ENCODE data around the gene HCAR1. TPM values are rescaled to one million over a fixed set of nuclear protein-coding genes. Genes with fewer than 3 reads are reported as not detected.

HCAR1 gene
- 0.72 TPM for total RNA-seq
- polyA plus RNA-seq (ENCODE audit: insufficient read depth, low read depth, low replicate concordance): 0.99 TPM
- long read RNA-seq, donor 1, full-length matches to known transcripts: 2 of 2 reads
- long read RNA-seq, donor 1, partial matches to known transcripts: 0 of 2 reads
- long read RNA-seq, donor 1, other reads (novel, unspliced or antisense): 0 of 2 reads
- long read RNA-seq, donor 2, full-length matches to known transcripts: 6 of 6 reads
- long read RNA-seq, donor 2, partial matches to known transcripts: 0 of 6 reads
- long read RNA-seq, donor 2, other reads (novel, unspliced or antisense): 0 of 6 reads
- long read RNA-seq, donor 3, full-length matches to known transcripts: 5 of 5 reads
- long read RNA-seq, donor 3, partial matches to known transcripts: 0 of 5 reads
- long read RNA-seq, donor 3, other reads (novel, unspliced or antisense): 0 of 5 reads
- long read RNA-seq, donor 4, full-length matches to known transcripts: 1 of 100 reads
- long read RNA-seq, donor 4, partial matches to known transcripts: 68 of 100 reads
- long read RNA-seq, donor 4, other reads (novel, unspliced or antisense): 31 of 100 reads
- long read RNA-seq, donor 5: 0 reads
- long read RNA-seq, donor 6, full-length matches to known transcripts: 1 of 1 reads
- long read RNA-seq, donor 6, partial matches to known transcripts: 0 of 1 reads
- long read RNA-seq, donor 6, other reads (novel, unspliced or antisense): 0 of 1 reads
- long read RNA-seq, donor 7: 0 reads
- long read RNA-seq, donor 8, full-length matches to known transcripts: 4 of 4 reads
- long read RNA-seq, donor 8, partial matches to known transcripts: 0 of 4 reads
- long read RNA-seq, donor 8, other reads (novel, unspliced or antisense): 0 of 4 reads
- long read RNA-seq, donor 9, full-length matches to known transcripts: 1 of 1 reads
- long read RNA-seq, donor 9, partial matches to known transcripts: 0 of 1 reads
- long read RNA-seq, donor 9, other reads (novel, unspliced or antisense): 0 of 1 reads
- long read RNA-seq, donor 10, full-length matches to known transcripts: 1 of 1 reads
- long read RNA-seq, donor 10, partial matches to known transcripts: 0 of 1 reads
- long read RNA-seq, donor 10, other reads (novel, unspliced or antisense): 0 of 1 reads

GRCh38 chr12:122730215-122731014 lies at the start of gene HCAR1:
TSS of gene HCAR1 (minus strand) at chr12:122730844. CDS start at chr12:122730339, 505 bp downstream.
- Histone ChIP-seq H3K4me1 (ENCODE audit: control insufficient read depth in 2 of 3, insufficient read depth in 2 of 3, low read depth in 1 of 3, low read length in 3 of 3) (peaks cover 0 to 5% (median 0%) of the 10 kb centered on the region in 3 donors), H3K27ac (ENCODE audit: low read depth in 2 of 2, low read length in 2 of 2) (no peak within 1 kb of the TSS), H3K4me3 (ENCODE audit: low read length in 3 of 3) (peak within 1 kb of the TSS; percentile 40 to 72 (median 61)), H3K36me3 (ENCODE audit: control insufficient read depth in 2 of 3, insufficient read depth in 3 of 3, low read length in 3 of 3) (no peaks in the 10 kb centered on the region), H3K9me3 (ENCODE audit: control insufficient read depth in 2 of 3, insufficient read depth in 1 of 3, low read length in 3 of 3) (no peaks in the 10 kb centered on the region), H3K27me3 (ENCODE audit: control insufficient read depth, insufficient read depth, low read length) (no peaks in the 10 kb centered on the region), H3K9ac (ENCODE audit: low read length in 3 of 3) (peak within 1 kb of the TSS in 2 of 3 donors; percentile 29 to 37)
- intact Hi-C loops (cut with DNase I): no loop called here
- DNase-seq: peak in 4 of 5 donors; percentile 69 to 86 (median 80)
- no peak for TF ChIP-seq CTCF (IDR thresholded peaks at IDR 0.05; ENCODE audit: borderline replicate concordance, extremely low read depth, insufficient read depth)
- FAIRE-seq: no peak

- H3K36me3 ChIP-seq (ENCODE audit: control insufficient read depth in 2 of 3, insufficient read depth in 3 of 3, low read length in 3 of 3): peaks cover 12 to 29% (median 12%) of the 10 kb centered on the region in 3 donors
- intact Hi-C loops (cut with DNase I): no loop called here
- TF ChIP-seq CTCF (IDR thresholded peaks at IDR 0.05; ENCODE audit: borderline replicate concordance, extremely low read depth, insufficient read depth): no peak
Measured at GRCh38 chr12:122757568-122757967, 26.9 kb upstream of the HCAR1 start.

GRCh38 chr12:122754790-122755189 lies 24.1 kb upstream of the HCAR1 start:
- H3K36me3 ChIP-seq (ENCODE audit: control insufficient read depth in 2 of 3, insufficient read depth in 3 of 3, low read length in 3 of 3): peaks cover 6 to 22% (median 10%) of the 10 kb centered on the region in 3 donors
- TF ChIP-seq CTCF (IDR thresholded peaks at IDR 0.05; ENCODE audit: borderline replicate concordance, extremely low read depth, insufficient read depth): no peak
- FAIRE-seq (no peak), DNase-seq (no peak)
- H3K9ac ChIP-seq (ENCODE audit: low read length in 3 of 3): no peak overlapping the region
- H3K4me1 ChIP-seq (ENCODE audit: control insufficient read depth in 2 of 3, insufficient read depth in 2 of 3, low read depth in 1 of 3, low read length in 3 of 3): peaks cover 5 to 10% (median 6%) of the 10 kb centered on the region in 3 donors
- no peak overlapping the region for H3K4me3 ChIP-seq (ENCODE audit: low read length in 3 of 3)
- H3K9me3 ChIP-seq (ENCODE audit: control insufficient read depth in 2 of 3, insufficient read depth in 1 of 3, low read length in 3 of 3): no peaks in the 10 kb centered on the region
- intact Hi-C loops (cut with DNase I): no loop called here
- no peaks in the 10 kb centered on the region for H3K27me3 ChIP-seq (ENCODE audit: control insufficient read depth, insufficient read depth, low read length)
- no peak overlapping the region for H3K27ac ChIP-seq (ENCODE audit: low read depth in 2 of 2, low read length in 2 of 2)

More at GRCh38 chr12:122757568-122757967, 26.9 kb upstream of the HCAR1 start:
- Histone ChIP-seq H3K4me3 (ENCODE audit: low read length in 3 of 3) (no peak overlapping the region), H3K4me1 (ENCODE audit: control insufficient read depth in 2 of 3, insufficient read depth in 2 of 3, low read depth in 1 of 3, low read length in 3 of 3) (peaks cover 5 to 10% (median 6%) of the 10 kb centered on the region in 3 donors), H3K27me3 (ENCODE audit: control insufficient read depth, insufficient read depth, low read length) (no peaks in the 10 kb centered on the region), H3K9me3 (ENCODE audit: control insufficient read depth in 2 of 3, insufficient read depth in 1 of 3, low read length in 3 of 3) (no peaks in the 10 kb centered on the region), H3K9ac (ENCODE audit: low read length in 3 of 3) (no peak overlapping the region), H3K27ac (ENCODE audit: low read depth in 2 of 2, low read length in 2 of 2) (no peak overlapping the region)
- DNase-seq (no peak), FAIRE-seq (no peak)
